NT2/D1 (cell line): ENCODE results near the gene CEP164.

Experiments
- SUZ12 ChIP-seq: IDR thresholded peaks from 2 replicates; pipeline ENCODE4 v1.6.1; 2011; ENCODE audit not compliant: insufficient read length, insufficient read depth; ENCODE audit errors: extremely low read depth
- YY1 ChIP-seq: IDR thresholded peaks from 2 replicates; pipeline ENCODE4 v1.6.1; 2011; ENCODE audit not compliant: insufficient read length, insufficient read depth
- ZNF274 ChIP-seq: IDR thresholded peaks from 2 replicates; pipeline ENCODE4 v1.6.1; 2011; ENCODE audit warnings: mild to moderate bottlenecking, low read depth, low read length

DNA sequence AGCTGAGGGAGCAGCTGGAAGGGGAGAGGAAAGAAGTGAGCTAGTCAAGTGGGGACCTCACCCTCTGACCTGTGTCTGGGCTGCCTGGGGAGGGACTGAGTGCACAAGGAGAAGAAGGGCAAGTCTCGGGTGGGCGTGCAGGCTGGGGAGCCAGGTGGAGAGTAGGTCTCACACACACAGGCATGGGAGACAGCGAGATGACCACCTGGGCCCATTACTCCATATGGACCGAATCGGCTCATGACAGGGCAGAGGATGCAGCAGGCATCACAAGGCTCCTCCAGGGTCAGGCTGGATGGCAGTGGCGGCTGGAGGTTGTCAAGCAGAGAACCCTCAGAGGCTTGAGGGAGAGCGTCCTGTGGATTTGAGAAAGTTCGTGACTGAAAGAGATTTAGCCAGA lies 63.5 kb downstream of the CEP164 start:
- TF ChIP-seq YY1 (no peak), ZNF274 (no peak), SUZ12 (no peak)
